Measurements from ENCODE around the gene FBXO22. TPM values are rescaled to one million over a fixed set of nuclear protein-coding genes. Genes with fewer than 3 reads are reported as not detected.

FBXO22 gene
- total and polyA plus RNA-seq, 2 of the 8 experiments (the other 6 are each of a cell fraction or from before 2014, with no cell fraction given): 33.2 to 67.3 TPM

GRCh38 chr15:75920079-75920478, 16.4 kb downstream of the FBXO22 start (continued):
- TF ChIP-seq BRCA1 (IDR thresholded peaks at IDR 0.05; ENCODE audit: low read depth, low read length) (no peak), CEBPB (IDR thresholded peaks at IDR 0.05; ENCODE audit: low read depth, low read length) (no peak)
